SU-DHL-6 (cell line): Measurements from ENCODE around the gene ODAD2.
"Not testable (repeated sequence)": the region's sequence is repeated elsewhere in the genome, so short reads cannot be mapped to it uniquely, and the experiment has no call there.

Experiments
- EZH2phosphoT487 ChIP-seq: fragments of 200-600 bp; sonication (generic), shearing (Covaris generic); conservative IDR thresholded peaks from 2 replicates; pipeline ENCODE4 v1.6.1; 2018; ENCODE audit warnings: mild to moderate bottlenecking, antibody characterized with exemption, low read length, moderate library complexity, mixed read lengths
- TF ChIP-seq, protein P1 (sequence below): fragments of 200-600 bp; sonication (generic); IDR thresholded peaks from one replicate; pipeline ENCODE4 v1.5.1; 2017; ENCODE audit warnings: antibody characterized with exemption, mild to moderate bottlenecking, low read length, moderate library complexity; ENCODE audit not compliant: insufficient read depth, poor library complexity, severe bottlenecking

DNA sequence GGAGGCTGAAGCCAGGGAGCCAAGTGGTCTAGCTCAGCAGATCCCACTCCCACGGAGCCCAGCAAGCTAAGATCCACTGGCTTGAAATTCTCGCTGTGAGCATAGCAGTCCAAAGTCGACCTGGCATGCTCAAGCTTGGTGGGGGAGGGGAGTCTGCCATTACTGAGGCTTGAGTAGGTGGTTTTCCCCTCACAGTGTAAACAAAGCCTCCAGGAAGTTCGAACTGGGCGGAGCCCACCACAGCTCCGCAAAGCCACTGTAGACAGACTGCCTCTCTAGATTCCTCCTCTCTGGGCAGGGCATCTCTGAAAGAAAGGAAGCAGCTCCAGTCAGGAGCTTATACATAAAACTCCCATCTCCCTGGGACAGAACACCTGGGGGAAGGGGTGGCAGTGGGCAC, 99.4 kb downstream of the ODAD2 start:
- TF ChIP-seq, protein P1, sequence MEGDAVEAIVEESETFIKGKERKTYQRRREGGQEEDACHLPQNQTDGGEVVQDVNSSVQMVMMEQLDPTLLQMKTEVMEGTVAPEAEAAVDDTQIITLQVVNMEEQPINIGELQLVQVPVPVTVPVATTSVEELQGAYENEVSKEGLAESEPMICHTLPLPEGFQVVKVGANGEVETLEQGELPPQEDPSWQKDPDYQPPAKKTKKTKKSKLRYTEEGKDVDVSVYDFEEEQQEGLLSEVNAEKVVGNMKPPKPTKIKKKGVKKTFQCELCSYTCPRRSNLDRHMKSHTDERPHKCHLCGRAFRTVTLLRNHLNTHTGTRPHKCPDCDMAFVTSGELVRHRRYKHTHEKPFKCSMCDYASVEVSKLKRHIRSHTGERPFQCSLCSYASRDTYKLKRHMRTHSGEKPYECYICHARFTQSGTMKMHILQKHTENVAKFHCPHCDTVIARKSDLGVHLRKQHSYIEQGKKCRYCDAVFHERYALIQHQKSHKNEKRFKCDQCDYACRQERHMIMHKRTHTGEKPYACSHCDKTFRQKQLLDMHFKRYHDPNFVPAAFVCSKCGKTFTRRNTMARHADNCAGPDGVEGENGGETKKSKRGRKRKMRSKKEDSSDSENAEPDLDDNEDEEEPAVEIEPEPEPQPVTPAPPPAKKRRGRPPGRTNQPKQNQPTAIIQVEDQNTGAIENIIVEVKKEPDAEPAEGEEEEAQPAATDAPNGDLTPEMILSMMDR = not testable (repeated sequence)
- not testable (repeated sequence) for TF ChIP-seq EZH2phosphoT487
